ENCODE results near the gene CLCN6.

The CLCN6 gene, protein sequence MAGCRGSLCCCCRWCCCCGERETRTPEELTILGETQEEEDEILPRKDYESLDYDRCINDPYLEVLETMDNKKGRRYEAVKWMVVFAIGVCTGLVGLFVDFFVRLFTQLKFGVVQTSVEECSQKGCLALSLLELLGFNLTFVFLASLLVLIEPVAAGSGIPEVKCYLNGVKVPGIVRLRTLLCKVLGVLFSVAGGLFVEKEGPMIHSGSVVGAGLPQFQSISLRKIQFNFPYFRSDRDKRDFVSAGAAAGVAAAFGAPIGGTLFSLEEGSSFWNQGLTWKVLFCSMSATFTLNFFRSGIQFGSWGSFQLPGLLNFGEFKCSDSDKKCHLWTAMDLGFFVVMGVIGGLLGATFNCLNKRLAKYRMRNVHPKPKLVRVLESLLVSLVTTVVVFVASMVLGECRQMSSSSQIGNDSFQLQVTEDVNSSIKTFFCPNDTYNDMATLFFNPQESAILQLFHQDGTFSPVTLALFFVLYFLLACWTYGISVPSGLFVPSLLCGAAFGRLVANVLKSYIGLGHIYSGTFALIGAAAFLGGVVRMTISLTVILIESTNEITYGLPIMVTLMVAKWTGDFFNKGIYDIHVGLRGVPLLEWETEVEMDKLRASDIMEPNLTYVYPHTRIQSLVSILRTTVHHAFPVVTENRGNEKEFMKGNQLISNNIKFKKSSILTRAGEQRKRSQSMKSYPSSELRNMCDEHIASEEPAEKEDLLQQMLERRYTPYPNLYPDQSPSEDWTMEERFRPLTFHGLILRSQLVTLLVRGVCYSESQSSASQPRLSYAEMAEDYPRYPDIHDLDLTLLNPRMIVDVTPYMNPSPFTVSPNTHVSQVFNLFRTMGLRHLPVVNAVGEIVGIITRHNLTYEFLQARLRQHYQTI

DNA sequence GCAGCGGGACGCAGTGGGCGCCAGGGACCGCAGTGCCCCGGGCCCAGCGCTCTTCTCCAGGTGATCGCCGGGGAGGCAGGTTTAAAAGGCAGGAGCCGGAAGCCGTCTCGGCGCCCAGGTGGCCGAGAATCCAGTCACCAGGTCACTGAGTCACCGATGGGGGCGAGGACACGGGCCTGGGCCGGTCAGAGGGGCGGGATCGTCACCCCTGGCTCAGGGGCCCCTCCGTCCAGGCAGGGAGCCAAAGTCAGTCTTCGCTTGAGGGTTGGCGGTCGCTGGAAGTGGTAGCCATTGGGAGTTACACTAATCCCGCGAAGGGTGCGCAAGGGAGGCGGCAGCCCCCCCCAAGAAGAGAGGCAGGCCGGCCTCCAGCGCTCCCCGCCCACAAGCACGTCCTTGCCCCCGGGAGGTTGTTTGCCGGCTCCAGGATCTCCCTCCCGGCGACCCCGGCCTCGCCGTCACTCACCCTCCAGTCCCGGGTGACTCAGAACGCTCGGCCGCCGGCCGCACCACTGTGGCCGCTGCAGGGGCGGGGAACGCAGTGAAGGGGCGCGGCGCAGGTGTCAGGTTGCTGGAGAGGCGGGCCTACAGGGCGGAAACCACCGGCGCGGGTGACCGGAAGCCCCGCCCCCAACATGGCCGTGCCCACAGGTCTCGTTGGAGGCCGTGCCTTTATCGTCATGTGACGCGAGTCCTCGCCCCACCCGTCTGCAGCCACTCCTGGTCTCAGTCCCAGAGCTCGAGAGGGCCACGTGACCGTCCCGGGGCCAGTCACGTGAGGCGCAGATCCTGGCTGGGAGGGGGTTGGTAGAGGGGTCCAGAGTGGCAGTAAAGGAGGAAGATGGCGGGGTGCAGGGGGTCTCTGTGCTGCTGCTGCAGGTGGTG lies at the start of gene CLCN6, which contains the start of gene MTHFR:
Gene CLCN6, plus strand, starts transcription at position 770 of the 885 bp plus-strand sequence. Its CDS starts 72 bp downstream, at position 842.
Gene MTHFR, minus strand, starts transcription at position 543 of the 885 bp plus-strand sequence. CDS start 2,848 bp downstream, outside the sequence.
- Histone ChIP-seq H3K4me3 (ENCODE audit: low read depth, low read length) (peak within 1 kb of the TSS; percentile 97), H3K9me3 (ENCODE audit: control insufficient read depth, insufficient read depth, low read depth, low read length) (no peaks in the 10 kb centered on the region), H3K4me1 (ENCODE audit: control insufficient read depth, insufficient read depth, low read length) (peaks cover 4% of the 10 kb centered on the region), H3K27ac (ENCODE audit: extremely low read depth, low read depth, low read length) (peak within 1 kb of the TSS; percentile 42; the same call in 1 of the 2 replicates), H3K36me3 (ENCODE audit: control insufficient read depth in 2 of 2, insufficient read depth in 1 of 2, low read length in 2 of 2) (peaks cover 0 to 56% of the 10 kb centered on the region in 2 experiments)
- CTCF ChIA-PET = interaction anchor here (0.6 to 0.7 kb wide), 2 partner anchors 18 to 22 kb away, joined by 4 to 5 read pairs; no protein-coding TSS in a partner anchor
- POLR2A ChIA-PET = interaction anchor here (0.6 to 1.6 kb wide), 12 partner anchors 8 to 213 kb away, joined by 3 to 8 read pairs (median 4); partner anchors contain the start of gene MIIP
- TF ChIP-seq ZNF596 (tag by site-specific recombination; IDR thresholded peaks at IDR 0.05) (no peak), YY2 (tag by site-specific recombination; IDR thresholded peaks at IDR 0.05) (peak; percentile 91), KLF8 (tag by site-specific recombination; IDR thresholded peaks at IDR 0.05) (peak; percentile 95), ZNF133 (tag by site-specific recombination; IDR thresholded peaks at IDR 0.05) (no peak), ZNF629 (tag by site-specific recombination; IDR thresholded peaks at IDR 0.05) (peak; percentile 94), ZNF692 (tag by site-specific recombination; IDR thresholded peaks at IDR 0.05) (no peak; the same call in 1 of the 2 replicates), ZSCAN4 (tag by site-specific recombination; IDR thresholded peaks at IDR 0.05) (no peak), ZNF211 (tag by site-specific recombination; IDR thresholded peaks at IDR 0.05; ENCODE audit: low read depth) (no peak), PBX3 (CRISPR knock-in tag; IDR thresholded peaks at IDR 0.05) (no peak), MYNN (tag by site-specific recombination; IDR thresholded peaks at IDR 0.05; ENCODE audit: borderline replicate concordance) (no peak), ZNF571 (tag by site-specific recombination; IDR thresholded peaks at IDR 0.05) (no peak), ATF2 (tag by site-specific recombination; IDR thresholded peaks at IDR 0.05; ENCODE audit: low read depth) (no peak), ZBTB10 (tag by site-specific recombination; IDR thresholded peaks at IDR 0.05) (peak; percentile 68), ZNF292 (tag by site-specific recombination; IDR thresholded peaks at IDR 0.05; ENCODE audit: borderline replicate concordance, low read depth) (no peak)
- TF ChIP-seq, protein P1, sequence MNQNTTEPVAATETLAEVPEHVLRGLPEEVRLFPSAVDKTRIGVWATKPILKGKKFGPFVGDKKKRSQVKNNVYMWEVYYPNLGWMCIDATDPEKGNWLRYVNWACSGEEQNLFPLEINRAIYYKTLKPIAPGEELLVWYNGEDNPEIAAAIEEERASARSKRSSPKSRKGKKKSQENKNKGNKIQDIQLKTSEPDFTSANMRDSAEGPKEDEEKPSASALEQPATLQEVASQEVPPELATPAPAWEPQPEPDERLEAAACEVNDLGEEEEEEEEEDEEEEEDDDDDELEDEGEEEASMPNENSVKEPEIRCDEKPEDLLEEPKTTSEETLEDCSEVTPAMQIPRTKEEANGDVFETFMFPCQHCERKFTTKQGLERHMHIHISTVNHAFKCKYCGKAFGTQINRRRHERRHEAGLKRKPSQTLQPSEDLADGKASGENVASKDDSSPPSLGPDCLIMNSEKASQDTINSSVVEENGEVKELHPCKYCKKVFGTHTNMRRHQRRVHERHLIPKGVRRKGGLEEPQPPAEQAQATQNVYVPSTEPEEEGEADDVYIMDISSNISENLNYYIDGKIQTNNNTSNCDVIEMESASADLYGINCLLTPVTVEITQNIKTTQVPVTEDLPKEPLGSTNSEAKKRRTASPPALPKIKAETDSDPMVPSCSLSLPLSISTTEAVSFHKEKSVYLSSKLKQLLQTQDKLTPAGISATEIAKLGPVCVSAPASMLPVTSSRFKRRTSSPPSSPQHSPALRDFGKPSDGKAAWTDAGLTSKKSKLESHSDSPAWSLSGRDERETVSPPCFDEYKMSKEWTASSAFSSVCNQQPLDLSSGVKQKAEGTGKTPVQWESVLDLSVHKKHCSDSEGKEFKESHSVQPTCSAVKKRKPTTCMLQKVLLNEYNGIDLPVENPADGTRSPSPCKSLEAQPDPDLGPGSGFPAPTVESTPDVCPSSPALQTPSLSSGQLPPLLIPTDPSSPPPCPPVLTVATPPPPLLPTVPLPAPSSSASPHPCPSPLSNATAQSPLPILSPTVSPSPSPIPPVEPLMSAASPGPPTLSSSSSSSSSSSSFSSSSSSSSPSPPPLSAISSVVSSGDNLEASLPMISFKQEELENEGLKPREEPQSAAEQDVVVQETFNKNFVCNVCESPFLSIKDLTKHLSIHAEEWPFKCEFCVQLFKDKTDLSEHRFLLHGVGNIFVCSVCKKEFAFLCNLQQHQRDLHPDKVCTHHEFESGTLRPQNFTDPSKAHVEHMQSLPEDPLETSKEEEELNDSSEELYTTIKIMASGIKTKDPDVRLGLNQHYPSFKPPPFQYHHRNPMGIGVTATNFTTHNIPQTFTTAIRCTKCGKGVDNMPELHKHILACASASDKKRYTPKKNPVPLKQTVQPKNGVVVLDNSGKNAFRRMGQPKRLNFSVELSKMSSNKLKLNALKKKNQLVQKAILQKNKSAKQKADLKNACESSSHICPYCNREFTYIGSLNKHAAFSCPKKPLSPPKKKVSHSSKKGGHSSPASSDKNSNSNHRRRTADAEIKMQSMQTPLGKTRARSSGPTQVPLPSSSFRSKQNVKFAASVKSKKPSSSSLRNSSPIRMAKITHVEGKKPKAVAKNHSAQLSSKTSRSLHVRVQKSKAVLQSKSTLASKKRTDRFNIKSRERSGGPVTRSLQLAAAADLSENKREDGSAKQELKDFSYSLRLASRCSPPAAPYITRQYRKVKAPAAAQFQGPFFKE (tag by site-specific recombination; IDR thresholded peaks at IDR 0.05; ENCODE audit: borderline replicate concordance) = no peak
- TF ChIP-seq, protein P2, sequence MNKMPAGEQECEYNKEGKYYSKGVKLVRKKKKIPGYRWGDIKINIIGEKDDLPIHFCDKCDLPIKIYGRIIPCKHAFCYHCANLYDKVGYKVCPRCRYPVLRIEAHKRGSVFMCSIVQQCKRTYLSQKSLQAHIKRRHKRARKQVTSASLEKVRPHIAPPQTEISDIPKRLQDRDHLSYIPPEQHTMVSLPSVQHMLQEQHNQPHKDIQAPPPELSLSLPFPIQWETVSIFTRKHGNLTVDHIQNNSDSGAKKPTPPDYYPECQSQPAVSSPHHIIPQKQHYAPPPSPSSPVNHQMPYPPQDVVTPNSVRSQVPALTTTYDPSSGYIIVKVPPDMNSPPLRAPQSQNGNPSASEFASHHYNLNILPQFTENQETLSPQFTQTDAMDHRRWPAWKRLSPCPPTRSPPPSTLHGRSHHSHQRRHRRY (tag by site-specific recombination; IDR thresholded peaks at IDR 0.05) = no peak

Data from HEK293 (cell line).